ENCODE results near the gene CATSPERB. TPM values are rescaled to one million over a fixed set of nuclear protein-coding genes. Genes with fewer than 3 reads are reported as not detected.

The CATSPERB gene
- total and polyA plus RNA-seq, 2 of the 8 experiments (the other 6 are each of a cell fraction or from before 2014, with no cell fraction given), result 0.11 to 0.30 TPM

DNA sequence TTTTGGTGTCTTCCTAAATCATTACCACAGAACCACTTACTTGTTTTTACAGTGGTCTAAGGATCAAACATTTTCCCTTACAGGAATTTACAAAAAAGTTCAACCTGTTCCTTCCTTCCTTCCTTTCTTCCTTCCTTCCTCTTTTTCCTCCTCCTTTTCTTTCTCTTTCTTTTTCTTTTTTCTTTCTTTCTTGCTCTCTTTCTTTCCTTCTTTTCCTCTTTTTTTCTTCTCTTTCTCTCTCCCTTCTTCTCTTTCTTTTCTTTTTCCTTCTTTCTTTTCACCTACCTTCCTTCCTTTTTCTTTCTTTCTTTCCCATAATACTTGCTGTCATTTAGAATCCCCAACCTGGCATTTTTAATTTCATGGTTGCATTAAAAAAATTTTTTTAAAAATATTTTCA lies 162.6 kb downstream of the CATSPERB start:
- FAIRE-seq (no peak), DNase-seq (ENCODE audit: low read depth in 1 of 2, low spot score in 2 of 2) (no peak)
- Histone ChIP-seq H3K56ac (replicated peaks; ENCODE audit: insufficient read length, low read depth, low read length) (no peak overlapping the region), H3K4me2 (ENCODE audit: insufficient read depth in 1 of 2, low read depth in 2 of 2, low read length in 2 of 2) (no peak overlapping the region), H2AFZ (ENCODE audit: low read length) (no peak overlapping the region), H3K9ac (replicated peaks in 1 of 4; ENCODE audit: extremely low read depth in 1 of 4, low read depth in 3 of 4, low read length in 3 of 4) (no peak overlapping the region), H3K27ac (ENCODE audit: low read depth, low read length) (no peak overlapping the region), H4K5ac (ENCODE audit: insufficient read length, low read depth, low read length) (no peak overlapping the region), H3K4me3 (ENCODE audit: extremely low read depth in 1 of 4, insufficient read depth in 2 of 4, low read depth in 3 of 4, low read length in 4 of 4) (no peak overlapping the region), H3K36me3 (ENCODE audit: control insufficient read depth in 2 of 4, insufficient read depth in 4 of 4, low read length in 3 of 4) (no peaks in the 10 kb centered on the region), H3K14ac (ENCODE audit: insufficient read length) (no peak overlapping the region), H3K79me1 (ENCODE audit: low read depth, low read length) (no peaks in the 10 kb centered on the region), H3K23ac (ENCODE audit: insufficient read length) (no peak overlapping the region), H3K27me3 (replicated peaks in 1 of 4; ENCODE audit: control insufficient read depth in 3 of 4, extremely low read depth in 1 of 4, insufficient read depth in 3 of 4, low read length in 3 of 4) (peaks cover 8 to 29% (median 18%) of the 10 kb centered on the region in 4 experiments), H2BK5ac (ENCODE audit: low read depth, low read length) (no peak overlapping the region), H4K20me1 (replicated peaks in 1 of 2; ENCODE audit: control insufficient read depth in 1 of 2, insufficient read depth in 2 of 2, low read length in 2 of 2) (no peaks in the 10 kb centered on the region), H3K4ac (replicated peaks; ENCODE audit: insufficient read length, low read depth, low read length) (no peak overlapping the region), H2BK20ac (ENCODE audit: low read length) (no peak overlapping the region), H4K8ac (ENCODE audit: extremely low read depth, insufficient read depth, low read length) (no peak overlapping the region), H3K18ac (ENCODE audit: extremely low read depth, low read length) (no peak overlapping the region), H3K9me3 (ENCODE audit: insufficient read depth in 2 of 2, low read depth in 1 of 2, low read length in 1 of 2) (no peaks in the 10 kb centered on the region; a peak in 1 of 4 replicates), H3K4me1 (replicated peaks in 1 of 4; ENCODE audit: control insufficient read depth in 3 of 4, insufficient read depth in 4 of 4, low read length in 3 of 4) (peaks cover 0 to 3% (median under 1%) of the 10 kb centered on the region in 4 experiments; a peak in 4 of 7 replicates), H2BK15ac (ENCODE audit: low read length) (no peak overlapping the region), H3K79me2 (ENCODE audit: control insufficient read depth in 1 of 2, insufficient read depth in 2 of 2, low read length in 2 of 2) (no peaks in the 10 kb centered on the region), H3K23me2 (ENCODE audit: low read depth, low read length) (peaks cover 5% of the 10 kb centered on the region; the same call in 1 of the 2 replicates), H2BK120ac (replicated peaks; ENCODE audit: low read depth, low read length) (no peak overlapping the region), H4K91ac (replicated peaks; ENCODE audit: insufficient read length, low read length) (no peak overlapping the region), H2AK5ac (ENCODE audit: low read depth, low read length) (no peak overlapping the region), H2BK12ac (ENCODE audit: low read depth, low read length) (no peak overlapping the region)
- CTCF ChIA-PET (ENCODE audit: partially characterized antibody), result no interaction called here
- POLR2A ChIA-PET (ENCODE audit: partially characterized antibody), result no interaction called here
- TF ChIP-seq RNF2 (IDR thresholded peaks at IDR 0.05; ENCODE audit: borderline replicate concordance, low read depth, low read length, missing control alignments, poor library complexity, severe bottlenecking) (no peak), SRF (IDR thresholded peaks at IDR 0.05; ENCODE audit: low read depth, low read length) (no peak), KDM1A (IDR thresholded peaks at IDR 0.05; ENCODE audit: borderline replicate concordance, low read length) (no peak), SP4 (IDR thresholded peaks at IDR 0.05; ENCODE audit: low read length) (no peak), JUND (IDR thresholded peaks at IDR 0.05; ENCODE audit: low read length) (no peak), CREB1 (IDR thresholded peaks at IDR 0.05) (no peak), CTBP2 (IDR thresholded peaks at IDR 0.05; ENCODE audit: borderline replicate concordance, insufficient read depth, insufficient read length, low read length) (no peak), SP2 (IDR thresholded peaks at IDR 0.05; ENCODE audit: low read length) (no peak), CHD1 (IDR thresholded peaks at IDR 0.05; ENCODE audit: low read depth, low read length) (no peak), BACH1 (IDR thresholded peaks at IDR 0.05; ENCODE audit: low read length) (no peak), RBBP5 (IDR thresholded peaks at IDR 0.05; ENCODE audit: borderline replicate concordance, low read depth, low read length) (no peak)
- TF ChIP-seq, protein P1, sequence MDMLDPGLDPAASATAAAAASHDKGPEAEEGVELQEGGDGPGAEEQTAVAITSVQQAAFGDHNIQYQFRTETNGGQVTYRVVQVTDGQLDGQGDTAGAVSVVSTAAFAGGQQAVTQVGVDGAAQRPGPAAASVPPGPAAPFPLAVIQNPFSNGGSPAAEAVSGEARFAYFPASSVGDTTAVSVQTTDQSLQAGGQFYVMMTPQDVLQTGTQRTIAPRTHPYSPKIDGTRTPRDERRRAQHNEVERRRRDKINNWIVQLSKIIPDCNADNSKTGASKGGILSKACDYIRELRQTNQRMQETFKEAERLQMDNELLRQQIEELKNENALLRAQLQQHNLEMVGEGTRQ (IDR thresholded peaks at IDR 0.05; ENCODE audit: low read length), result no peak
- TF ChIP-seq, protein P2, sequence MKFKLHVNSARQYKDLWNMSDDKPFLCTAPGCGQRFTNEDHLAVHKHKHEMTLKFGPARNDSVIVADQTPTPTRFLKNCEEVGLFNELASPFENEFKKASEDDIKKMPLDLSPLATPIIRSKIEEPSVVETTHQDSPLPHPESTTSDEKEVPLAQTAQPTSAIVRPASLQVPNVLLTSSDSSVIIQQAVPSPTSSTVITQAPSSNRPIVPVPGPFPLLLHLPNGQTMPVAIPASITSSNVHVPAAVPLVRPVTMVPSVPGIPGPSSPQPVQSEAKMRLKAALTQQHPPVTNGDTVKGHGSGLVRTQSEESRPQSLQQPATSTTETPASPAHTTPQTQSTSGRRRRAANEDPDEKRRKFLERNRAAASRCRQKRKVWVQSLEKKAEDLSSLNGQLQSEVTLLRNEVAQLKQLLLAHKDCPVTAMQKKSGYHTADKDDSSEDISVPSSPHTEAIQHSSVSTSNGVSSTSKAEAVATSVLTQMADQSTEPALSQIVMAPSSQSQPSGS (IDR thresholded peaks at IDR 0.05; ENCODE audit: low read length), result no peak

Measured in H1 (cell line).